HK-2 (cell line): ENCODE data around the gene PDCD11.
"Not testable (repeated sequence)": the region's sequence is repeated elsewhere in the genome, so short reads cannot be mapped to it uniquely, and the experiment has no call there.

Source experiments
- DNase-seq: peaks from one replicate; pipeline ENCODE4 v3.0.0-alpha.2; 2018; ENCODE audit not compliant: unreplicated experiment

The PDCD11 gene, protein sequence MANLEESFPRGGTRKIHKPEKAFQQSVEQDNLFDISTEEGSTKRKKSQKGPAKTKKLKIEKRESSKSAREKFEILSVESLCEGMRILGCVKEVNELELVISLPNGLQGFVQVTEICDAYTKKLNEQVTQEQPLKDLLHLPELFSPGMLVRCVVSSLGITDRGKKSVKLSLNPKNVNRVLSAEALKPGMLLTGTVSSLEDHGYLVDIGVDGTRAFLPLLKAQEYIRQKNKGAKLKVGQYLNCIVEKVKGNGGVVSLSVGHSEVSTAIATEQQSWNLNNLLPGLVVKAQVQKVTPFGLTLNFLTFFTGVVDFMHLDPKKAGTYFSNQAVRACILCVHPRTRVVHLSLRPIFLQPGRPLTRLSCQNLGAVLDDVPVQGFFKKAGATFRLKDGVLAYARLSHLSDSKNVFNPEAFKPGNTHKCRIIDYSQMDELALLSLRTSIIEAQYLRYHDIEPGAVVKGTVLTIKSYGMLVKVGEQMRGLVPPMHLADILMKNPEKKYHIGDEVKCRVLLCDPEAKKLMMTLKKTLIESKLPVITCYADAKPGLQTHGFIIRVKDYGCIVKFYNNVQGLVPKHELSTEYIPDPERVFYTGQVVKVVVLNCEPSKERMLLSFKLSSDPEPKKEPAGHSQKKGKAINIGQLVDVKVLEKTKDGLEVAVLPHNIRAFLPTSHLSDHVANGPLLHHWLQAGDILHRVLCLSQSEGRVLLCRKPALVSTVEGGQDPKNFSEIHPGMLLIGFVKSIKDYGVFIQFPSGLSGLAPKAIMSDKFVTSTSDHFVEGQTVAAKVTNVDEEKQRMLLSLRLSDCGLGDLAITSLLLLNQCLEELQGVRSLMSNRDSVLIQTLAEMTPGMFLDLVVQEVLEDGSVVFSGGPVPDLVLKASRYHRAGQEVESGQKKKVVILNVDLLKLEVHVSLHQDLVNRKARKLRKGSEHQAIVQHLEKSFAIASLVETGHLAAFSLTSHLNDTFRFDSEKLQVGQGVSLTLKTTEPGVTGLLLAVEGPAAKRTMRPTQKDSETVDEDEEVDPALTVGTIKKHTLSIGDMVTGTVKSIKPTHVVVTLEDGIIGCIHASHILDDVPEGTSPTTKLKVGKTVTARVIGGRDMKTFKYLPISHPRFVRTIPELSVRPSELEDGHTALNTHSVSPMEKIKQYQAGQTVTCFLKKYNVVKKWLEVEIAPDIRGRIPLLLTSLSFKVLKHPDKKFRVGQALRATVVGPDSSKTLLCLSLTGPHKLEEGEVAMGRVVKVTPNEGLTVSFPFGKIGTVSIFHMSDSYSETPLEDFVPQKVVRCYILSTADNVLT (N-terminal part only)

DNA sequence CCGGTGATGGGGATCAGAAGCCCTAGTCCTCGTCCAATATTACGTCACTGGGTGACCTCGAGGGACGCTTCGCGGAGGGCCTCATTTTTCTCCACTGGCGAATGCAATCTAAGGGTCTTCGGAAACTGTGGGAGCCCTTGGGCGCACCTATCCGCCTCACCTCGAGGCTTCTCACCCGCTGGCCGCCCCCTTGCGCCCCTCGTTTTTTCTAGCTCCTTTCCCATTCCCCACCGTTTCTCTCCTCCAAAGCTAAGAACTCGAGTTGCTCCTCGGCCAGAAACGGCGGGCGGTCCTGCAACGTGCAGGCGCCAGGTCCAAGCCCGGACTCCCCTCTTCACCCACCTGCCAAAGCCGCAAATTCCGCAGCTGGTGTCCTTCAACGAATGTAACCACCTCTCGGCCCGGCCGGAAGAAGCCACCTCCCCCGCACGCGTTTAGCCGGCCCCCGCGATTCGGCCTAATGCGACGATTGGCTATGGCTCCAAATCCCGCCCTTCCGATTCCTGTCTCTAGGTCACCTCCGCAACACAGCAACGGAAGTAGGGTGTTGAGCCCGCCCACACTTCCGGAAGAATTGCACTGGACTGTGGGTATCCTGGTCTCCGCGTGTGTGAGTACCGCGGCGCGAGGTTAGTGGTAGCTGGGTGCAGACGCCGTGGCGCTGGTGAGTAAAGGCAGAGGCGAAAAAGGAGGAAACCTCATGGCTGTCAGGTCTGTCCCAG is at the start of gene PDCD11, which contains the start of gene ATP5MK:
TSS of gene PDCD11 (plus strand) at position 560 of the 722 bp plus-strand sequence. CDS start 1,801 bp downstream, outside the sequence.
TSS of gene ATP5MK (minus strand) at position 409 of the 722 bp plus-strand sequence. CDS start 4,018 bp downstream, outside the sequence.
- peak; percentile 99 for DNase-seq

DNA sequence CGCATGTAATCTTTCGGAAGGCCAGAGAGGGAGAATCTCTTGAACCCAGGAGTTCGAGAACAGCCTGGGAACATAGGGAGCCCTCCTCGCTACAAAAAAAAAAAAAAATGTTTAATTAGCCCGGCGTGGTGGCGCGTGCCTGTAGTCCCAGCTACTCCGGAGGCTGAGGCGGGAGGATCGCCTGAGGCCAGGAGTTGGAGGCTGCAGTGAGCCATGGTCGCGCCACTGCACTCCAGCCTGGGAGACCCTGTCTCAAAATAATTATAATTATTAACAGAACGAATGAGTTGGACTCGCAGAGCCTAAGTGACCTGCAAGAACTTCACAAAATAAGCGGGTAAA is 46.3 kb upstream of the PDCD11 start:
- DNase-seq, result no peak

DNA sequence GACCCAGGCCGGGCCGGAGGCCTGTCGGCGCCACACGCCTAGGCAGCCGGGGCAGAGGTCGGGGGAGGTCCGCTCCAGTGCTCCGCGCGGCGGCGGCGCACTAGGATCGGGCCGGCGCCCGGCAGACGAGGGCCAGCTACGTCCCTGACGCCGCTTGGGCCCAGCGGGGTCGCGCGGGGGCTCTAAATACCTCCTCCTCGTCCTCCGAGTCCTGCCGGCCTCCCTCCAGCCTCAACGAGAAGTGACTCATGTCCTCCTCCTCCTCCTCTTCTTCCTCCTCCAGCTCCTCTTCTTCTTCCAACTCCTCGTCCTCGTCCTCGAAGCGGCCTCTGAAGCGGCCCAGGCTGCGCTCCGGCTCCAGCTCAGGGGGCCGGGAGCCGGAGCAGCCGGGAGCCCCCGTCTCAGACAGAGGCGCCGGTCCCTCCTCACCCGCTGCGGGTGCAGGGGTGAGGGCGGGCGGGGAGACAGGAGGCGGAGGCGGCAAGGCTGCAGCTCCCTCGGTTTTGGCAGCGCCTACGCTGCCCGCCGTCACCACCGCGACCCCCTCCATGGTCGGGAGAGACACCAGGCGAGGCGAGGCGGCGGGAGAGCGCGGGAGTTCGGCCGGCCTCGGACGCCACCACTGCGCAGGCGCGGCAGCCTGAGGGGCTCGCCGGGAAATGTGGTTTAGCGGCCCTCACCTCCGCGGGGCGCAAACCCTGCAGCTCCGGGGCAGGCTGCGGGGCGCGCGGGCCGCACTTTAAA is 45.7 kb upstream of the PDCD11 start, which contains the start of gene PCGF6:
TSS of gene PCGF6 (minus strand) at position 624 of the 744 bp plus-strand sequence. CDS start at position 550, 74 bp downstream.
- DNase-seq, result peak; percentile 93

- no peak for DNase-seq
Observed at GRCh38 chr10:103353281-103353680, 43.1 kb upstream of the PDCD11 start.

DNA sequence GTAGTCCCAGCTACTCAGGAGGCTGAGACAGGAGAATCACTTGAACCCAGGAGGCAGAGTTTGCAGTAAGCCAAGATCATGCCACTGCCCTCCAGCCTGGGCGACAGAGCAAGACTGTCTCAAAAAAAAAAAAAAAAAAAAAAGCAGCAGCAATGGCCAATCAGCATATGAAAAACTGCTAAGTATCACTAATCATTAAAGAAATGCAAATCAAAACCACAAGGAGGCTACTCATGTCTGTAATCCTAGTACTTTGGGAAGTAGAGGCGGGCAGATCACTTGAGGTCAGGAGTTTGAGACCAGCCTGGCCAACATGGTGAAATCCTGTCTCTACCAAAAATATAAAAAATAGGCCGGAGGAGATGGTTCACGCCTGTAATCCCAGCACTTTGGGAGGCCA is 41.9 kb upstream of the PDCD11 start:
- DNase-seq, result not testable (repeated sequence)

DNA sequence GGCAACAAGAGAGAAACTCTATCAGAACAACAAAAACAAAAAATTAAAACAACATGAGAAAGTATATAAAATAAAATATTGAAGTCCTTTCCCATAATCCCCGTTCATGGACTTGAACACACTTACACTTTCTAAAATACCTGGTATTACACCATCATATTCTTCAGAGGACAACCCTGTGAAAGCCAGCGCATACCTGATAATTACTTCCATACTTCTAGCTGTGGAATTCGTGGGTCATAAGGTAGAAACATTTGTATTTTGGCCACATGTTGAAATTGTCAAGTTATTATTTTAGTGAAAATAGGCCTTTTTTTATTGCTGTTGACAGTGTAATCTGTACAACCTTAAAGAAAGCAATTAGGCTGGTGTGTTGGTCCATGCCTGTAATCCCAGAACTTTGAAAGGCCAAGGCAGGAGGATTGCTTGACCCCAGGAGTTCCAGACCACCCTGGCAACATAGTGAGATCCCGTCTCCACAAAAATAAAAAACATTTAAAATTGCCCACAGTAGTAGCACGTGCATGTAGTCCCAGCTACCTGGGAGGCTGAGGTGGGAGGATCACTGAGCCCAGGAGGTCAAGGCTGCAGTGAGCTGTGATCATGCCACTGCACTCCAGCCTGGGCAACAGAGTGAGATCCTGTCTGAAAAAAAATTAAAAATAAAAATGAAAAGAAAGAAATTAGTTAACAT is 40.4 kb upstream of the PDCD11 start:
- DNase-seq, result no peak

GRCh38 chr10:103359493-103359892 is 36.9 kb upstream of the PDCD11 start:
- DNase-seq, result not testable (repeated sequence)

DNA sequence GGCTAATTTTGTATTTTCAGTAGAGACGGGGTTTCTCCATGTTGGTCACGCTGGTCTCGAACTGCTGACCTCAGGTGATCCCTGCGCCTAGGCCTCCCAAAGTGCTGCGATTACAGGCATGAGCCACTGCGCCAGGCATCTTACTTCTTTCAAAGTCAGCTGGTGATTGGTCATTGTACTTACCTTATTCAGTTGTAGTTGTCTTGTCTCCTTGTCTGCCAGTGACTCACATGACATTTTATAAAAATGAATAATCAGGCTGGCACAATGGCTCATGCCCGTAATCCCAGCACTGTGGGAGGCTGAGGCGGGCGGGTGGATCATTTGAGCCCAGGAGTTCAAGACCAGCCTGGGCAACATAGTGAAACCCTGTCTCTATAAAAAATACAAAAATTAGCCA is 35.6 kb upstream of the PDCD11 start:
- DNase-seq, result peak; percentile 14

GRCh38 chr10:103367379-103367781 is 29.0 kb upstream of the PDCD11 start:
- peak; percentile 7 for DNase-seq

DNA sequence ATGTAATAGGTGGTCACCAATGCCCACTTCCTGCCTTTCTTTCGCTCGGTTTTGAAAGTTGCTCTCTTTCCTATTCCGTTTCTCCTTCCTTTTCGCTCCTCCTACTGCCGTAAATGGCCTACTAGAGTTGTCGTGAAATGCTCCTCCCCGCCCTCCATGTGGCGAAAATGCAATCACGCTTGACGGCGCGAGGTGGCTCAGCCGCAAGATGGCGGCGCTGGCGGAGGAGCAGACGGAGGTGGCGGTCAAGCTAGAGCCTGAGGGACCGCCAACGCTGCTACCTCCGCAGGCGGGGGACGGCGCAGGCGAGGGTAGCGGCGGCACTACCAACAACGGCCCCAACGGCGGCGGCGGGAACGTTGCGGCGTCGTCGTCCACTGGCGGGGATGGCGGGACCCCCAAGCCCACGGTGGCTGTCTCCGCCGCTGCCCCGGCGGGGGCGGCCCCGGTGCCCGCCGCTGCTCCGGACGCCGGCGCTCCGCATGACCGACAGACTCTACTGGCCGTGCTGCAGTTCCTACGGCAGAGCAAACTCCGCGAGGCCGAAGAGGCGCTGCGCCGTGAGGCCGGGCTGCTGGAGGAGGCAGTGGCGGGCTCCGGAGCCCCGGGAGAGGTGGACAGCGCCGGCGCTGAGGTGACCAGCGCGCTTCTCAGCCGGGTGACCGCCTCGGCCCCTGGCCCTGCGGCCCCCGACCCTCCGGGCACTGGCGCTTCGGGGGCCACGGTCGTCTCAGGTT is 28.5 kb upstream of the PDCD11 start, which contains the start of gene TAF5:
TSS of gene TAF5 (plus strand) at position 195 of the 737 bp plus-strand sequence. CDS start at position 209, 14 bp downstream.
- DNase-seq, result peak; percentile 96

DNA sequence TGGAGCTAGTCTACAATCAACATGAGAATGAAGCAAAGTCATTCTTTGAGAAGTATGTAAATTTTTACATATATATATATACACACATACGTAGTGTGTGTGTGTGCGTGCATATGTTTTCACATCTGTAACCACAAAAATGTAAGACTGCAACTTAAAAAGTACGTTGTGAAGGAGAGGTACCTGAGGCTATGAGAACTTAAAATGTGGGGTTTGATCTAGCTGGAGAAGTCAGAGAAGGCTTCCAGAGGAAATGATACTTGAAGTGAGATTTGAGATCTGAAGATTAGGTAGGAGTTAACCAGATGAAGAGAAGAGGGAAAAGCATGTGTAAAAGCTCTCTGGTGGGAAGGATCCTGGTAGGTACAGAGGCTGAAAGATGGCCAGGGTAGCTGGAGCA is 22.9 kb upstream of the PDCD11 start:
- no peak for DNase-seq

GRCh38 chr10:103374263-103374662 is 22.2 kb upstream of the PDCD11 start:
- no peak for DNase-seq

DNA sequence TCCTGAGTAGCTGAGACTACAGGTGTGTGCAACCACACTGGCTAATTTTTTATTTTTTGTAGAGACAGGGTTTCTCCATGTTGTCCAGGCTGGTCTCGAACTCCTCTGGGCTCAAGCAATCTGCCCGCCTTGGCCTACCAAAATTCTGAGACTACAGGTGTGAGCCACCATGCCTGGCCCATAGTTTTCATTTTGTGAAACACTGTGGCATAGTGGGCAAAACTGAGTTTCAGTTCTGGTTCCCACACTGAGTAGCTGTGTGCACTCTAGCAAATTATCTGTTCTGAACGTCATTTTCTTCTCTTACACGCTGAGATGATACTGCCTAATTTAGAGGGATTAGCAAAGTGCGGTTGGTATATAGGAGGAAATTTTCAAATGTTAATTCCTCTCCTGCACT is 13.7 kb upstream of the PDCD11 start:
- DNase-seq, result no peak

- peak; percentile 21 for DNase-seq
Observed at GRCh38 chr10:103394180-103394579, 2.2 kb upstream of the PDCD11 start.

- DNase-seq, result peak; percentile 25
Observed at GRCh38 chr10:103395754-103396066, 716 bp upstream of the PDCD11 start.

DNA sequence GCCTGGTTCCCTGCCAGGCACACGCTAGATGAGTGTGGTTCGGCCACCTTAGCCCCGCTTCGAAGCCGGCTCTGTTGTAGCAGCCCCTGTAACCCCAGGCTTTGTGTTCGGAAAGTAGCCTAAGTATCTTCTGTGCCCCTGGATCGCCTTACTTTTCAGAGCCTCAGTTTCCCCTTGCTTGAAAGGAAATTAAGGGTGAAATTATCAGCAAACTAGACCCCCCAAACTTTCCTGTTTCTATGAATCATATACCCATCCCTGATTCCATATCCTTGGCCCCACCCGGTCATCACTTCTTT is 312 bp downstream of the PDCD11 start:
- no peak for DNase-seq

DNA sequence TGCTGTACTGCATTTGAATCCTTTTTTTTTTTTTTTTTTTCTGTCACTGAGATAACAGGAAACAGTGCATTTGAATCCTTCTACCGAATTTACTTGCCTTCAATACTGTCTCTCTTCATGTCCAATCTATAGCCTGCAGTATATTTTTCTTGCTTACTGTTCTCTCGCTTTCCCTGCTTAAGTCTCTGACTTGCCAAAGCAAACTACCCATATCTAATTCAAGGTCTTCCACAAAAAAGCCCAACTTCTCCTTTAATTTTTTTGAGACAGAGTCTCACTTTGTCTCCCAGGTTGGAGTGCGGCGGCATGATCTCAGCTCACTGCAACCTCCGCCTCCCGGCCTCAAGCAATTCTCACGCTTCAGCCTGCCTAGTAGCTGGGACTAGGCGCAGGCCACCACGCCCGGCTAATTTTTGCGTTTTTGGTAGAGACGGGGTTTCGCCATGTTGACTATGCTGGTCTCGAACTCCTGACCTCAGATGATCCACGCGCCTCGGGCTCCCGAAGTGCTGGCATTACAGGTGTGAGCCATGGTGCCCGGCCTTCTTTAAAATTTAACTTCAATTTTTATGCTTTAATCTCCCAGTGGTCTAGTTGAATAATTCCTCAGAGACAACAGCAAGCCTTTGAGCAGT is 882 bp downstream of the PDCD11 start:
- no peak for DNase-seq

DNA sequence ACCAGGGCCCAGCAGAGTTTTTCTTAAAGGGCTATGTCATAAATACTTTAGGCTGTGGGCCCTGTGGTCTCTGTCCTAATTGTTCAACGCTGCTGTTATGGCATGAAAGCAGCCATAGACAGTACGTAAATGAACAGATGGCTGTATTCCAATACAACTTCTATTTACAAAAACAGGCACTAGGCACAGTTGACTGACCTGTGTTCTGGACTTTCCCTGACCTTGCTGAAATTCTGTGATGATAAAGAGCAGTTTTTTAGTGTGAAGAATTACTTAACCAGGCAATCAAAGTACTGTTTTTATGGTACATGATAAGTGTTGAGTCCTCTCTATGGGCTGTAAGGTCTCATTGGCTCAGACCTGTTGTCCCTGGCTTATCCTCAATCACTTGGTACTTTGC is 17.1 kb downstream of the PDCD11 start:
- DNase-seq, result no peak

- DNase-seq, result no peak
Observed at GRCh38 chr10:103415581-103415980, 19.2 kb downstream of the PDCD11 start.
